Retinal pigment epithelial cell (primary cell): ENCODE results near the gene KHNYN.
"Not testable (repeated sequence)": the region's sequence is repeated elsewhere in the genome, so short reads cannot be mapped to it uniquely, and the experiment has no call there.

Source experiments
- DNase-seq: peaks from one replicate; pipeline ENCODE4 v3.0.0-alpha.2; 2010; ENCODE audit warnings: low read depth
- H3K4me3 ChIP-seq: 2 replicates; pipeline ENCODE4 v1.5.1; 2011; ENCODE audit warnings: mild to moderate bottlenecking, low read length, control low read depth, moderate library complexity
- CTCF ChIP-seq: conservative IDR thresholded peaks from 2 replicates; pipeline ENCODE4 v1.5.1; 2011; ENCODE audit warnings: low read depth, low read length, control low read depth, inconsistent platforms

Gene KHNYN

GRCh38 chr14:24465805-24466204, 36.1 kb downstream of the KHNYN start:
- no peak overlapping the region for H3K4me3 ChIP-seq
- no peak for DNase-seq
- TF ChIP-seq CTCF, result no peak

GRCh38 chr14:24470450-24470849, 40.7 kb downstream of the KHNYN start:
- not testable (repeated sequence) for H3K4me3 ChIP-seq

GRCh38 chr14:24473211-24473610, 43.5 kb downstream of the KHNYN start:
- DNase-seq, result no peak
- no peak for TF ChIP-seq CTCF
- H3K4me3 ChIP-seq, result no peak overlapping the region

More at GRCh38 chr14:24470450-24470849, 40.7 kb downstream of the KHNYN start:
- not testable (repeated sequence) for DNase-seq

- TF ChIP-seq CTCF, result no peak
- H3K4me3 ChIP-seq, result no peak overlapping the region
- no peak for DNase-seq
Measured at GRCh38 chr14:24475261-24475660, 45.5 kb downstream of the KHNYN start.

- not testable (repeated sequence) for H3K4me3 ChIP-seq
Measured at GRCh38 chr14:24479999-24480398, 50.2 kb downstream of the KHNYN start.

GRCh38 chr14:24481622-24482324, 52.0 kb downstream of the KHNYN start:
- TF ChIP-seq CTCF, result peak; percentile 67
- no peak for DNase-seq
- H3K4me3 ChIP-seq, result no peak overlapping the region

More at GRCh38 chr14:24479999-24480398, 50.2 kb downstream of the KHNYN start:
- DNase-seq, result not testable (repeated sequence)

GRCh38 chr14:24482699-24483303, 53.0 kb downstream of the KHNYN start:
- DNase-seq, H3K4me3 ChIP-seq: not testable (repeated sequence)

- no peak overlapping the region for H3K4me3 ChIP-seq
- no peak for DNase-seq
- no peak for TF ChIP-seq CTCF
Measured at GRCh38 chr14:24483604-24484252, 54.0 kb downstream of the KHNYN start.
